Natural killer cell (primary cell): ENCODE data around the gene FSIP1. TPM values are rescaled to one million over a fixed set of nuclear protein-coding genes. Genes with fewer than 3 reads are reported as not detected.
A peak's percentile ranks its signal among the peaks of the same experiment; 100 is the strongest.

Source experiments
- ATAC-seq, 3 donors: fragments of 150-1000 bp in 2 of 3; fragments of 200-7000 bp in 1 of 3; cut with Tn5 transposase; 1 replicate in 1 of 3; 2 replicates in 2 of 3; pipeline ENCODE4 v1.10.0; 2021; ENCODE audit warnings: mild to moderate bottlenecking in 2 of 3, moderate library complexity in 2 of 3
- DNase-seq, 2 donors: peaks; one replicate each; pipeline versions ENCODE4 v3.0.0 to v3.0.0-alpha.2; 2013 to 2021; ENCODE audit warnings: mixed read lengths in 1 of 2
- H3K27ac ChIP-seq: one replicate; pipeline ENCODE4 v1.5.1; 2013; ENCODE audit warnings: mild to moderate bottlenecking, low read length
- H3K27me3 ChIP-seq: one replicate; pipeline ENCODE4 v1.6.1; 2013; ENCODE audit warnings: low read length; ENCODE audit not compliant: control insufficient read depth, insufficient read depth
- H3K36me3 ChIP-seq: one replicate; pipeline ENCODE4 v1.6.1; 2013; ENCODE audit warnings: low read length; ENCODE audit not compliant: control insufficient read depth, insufficient read depth
- H3K4me1 ChIP-seq: one replicate; pipeline ENCODE4 v1.6.1; 2013; ENCODE audit warnings: low read length; ENCODE audit not compliant: control insufficient read depth, insufficient read depth
- H3K4me3 ChIP-seq: one replicate; pipeline ENCODE4 v1.5.1; 2013; ENCODE audit warnings: low read length
- H3K9me3 ChIP-seq: one replicate; pipeline ENCODE4 v1.6.1; 2013; ENCODE audit warnings: low read length; ENCODE audit not compliant: control insufficient read depth, insufficient read depth
- H3K27ac Mint-ChIP-seq, 2 donors: one replicate each; pipeline ENCODE4 v1.8.0; 2022; ENCODE audit warnings: mild to moderate bottlenecking in 2 of 2, mixed read lengths in 2 of 2, moderate library complexity in 1 of 2
- H3K27me3 Mint-ChIP-seq, 2 donors: one replicate each; pipeline ENCODE4 v1.8.0; 2022; ENCODE audit warnings: low read depth in 2 of 2, mixed read lengths in 2 of 2
- H3K36me3 Mint-ChIP-seq: one replicate; pipeline ENCODE4 v1.8.0; 2022; ENCODE audit warnings: mixed read lengths
- H3K4me1 Mint-ChIP-seq, 2 donors: one replicate each; pipeline ENCODE4 v1.8.0; 2022; ENCODE audit warnings: mixed read lengths in 2 of 2
- H3K4me3 Mint-ChIP-seq: one replicate; pipeline ENCODE4 v1.8.0; 2022; ENCODE audit warnings: mild to moderate bottlenecking, moderate library complexity, mixed read lengths
- H3K9me3 Mint-ChIP-seq, 2 donors: one replicate each; pipeline ENCODE4 v1.8.0; 2022; ENCODE audit warnings: mixed read lengths in 2 of 2
- CTCF ChIP-seq: fragments of 200-600 bp; IDR thresholded peaks from one replicate; pipeline ENCODE4 v1.8.0; 2022; ENCODE audit warnings: antibody characterized with exemption
- WGBS: methylation state at CpG from one replicate; pipeline ENCODE4 v1.1.7; 2013; ENCODE audit warnings: missing lambda C conversion rate; ENCODE audit not compliant: insufficient coverage; 5-methylcytosine and 5-hydroxymethylcytosine counted together
- intact Hi-C: fragments of 100-400 bp; cut with micrococcal nuclease; formaldehyde crosslinking; loops from one replicate; pipeline ENCODE4 v1.14.2; 2022
- total RNA-seq, 4 donors: library from RNA; stranded (reverse); fragments of 120-200 nt in 1 of 4; gene quantifications; one replicate each; pipeline versions ENCODE4 v1.2.3 to v1.2.4, GENCODE V29; 2013 to 2022

Gene FSIP1
- total RNA-seq, 3 donors from 2014 or later (not counting 1 experiment from before 2014, with no cell fraction given), result 1.1 to 2.3 (median 1.8) TPM

DNA sequence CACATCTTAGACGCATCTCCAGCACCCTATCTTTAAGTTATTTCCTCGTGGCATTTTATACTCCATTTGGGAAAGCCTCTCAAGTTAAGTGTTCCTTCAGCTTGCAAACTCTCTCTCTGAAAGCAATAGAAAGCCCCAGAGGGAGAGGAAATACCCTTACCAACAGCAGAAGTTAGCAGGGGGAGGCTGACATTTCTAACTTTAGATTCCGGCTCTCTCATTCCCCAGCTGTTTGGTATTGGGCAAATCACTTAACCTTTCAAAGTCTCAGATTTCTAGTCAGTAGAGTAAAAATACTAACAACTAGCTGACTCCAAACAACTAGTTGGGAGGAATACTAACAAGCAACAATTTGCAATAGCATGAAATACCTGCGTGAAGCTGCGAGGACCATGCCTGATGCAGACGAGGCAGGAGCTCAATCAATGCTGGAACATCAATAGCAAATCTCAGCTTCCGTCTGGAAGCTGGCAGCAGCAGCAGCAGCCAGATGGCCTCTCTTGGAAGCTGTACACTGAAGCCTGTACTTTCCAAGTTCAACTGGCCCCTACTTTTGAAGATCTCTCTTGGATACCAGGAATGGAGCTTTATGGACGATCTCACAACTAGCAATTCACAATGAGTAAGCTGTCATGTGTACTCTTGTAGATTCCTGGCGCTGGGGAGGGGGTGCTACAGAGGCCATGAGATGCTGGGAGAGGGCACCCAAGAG lies 153.9 kb downstream of the FSIP1 start:
- H3K36me3 ChIP-seq, result no peaks in the 10 kb centered on the region
- DNase-seq (no peak), ATAC-seq (no peak)
- H3K4me1 ChIP-seq, result peaks cover 78% of the 10 kb centered on the region
- Mint-ChIP-seq H3K27me3 (no peaks in the 10 kb centered on the region), H3K4me1 (peaks cover 78% of the 10 kb centered on the region in 2 donors), H3K4me3 (peak overlapping the region; percentile 82), H3K36me3 (peaks cover 6% of the 10 kb centered on the region), H3K27ac (peak overlapping the region; percentile 100), H3K9me3 (peaks cover 0 to 2% of the 10 kb centered on the region in 2 donors)
- 80% methylated on average over 9 of the region's 9 CpGs for WGBS
- H3K4me3 ChIP-seq, result no peak overlapping the region
- peaks cover 6% of the 10 kb centered on the region for H3K9me3 ChIP-seq
- TF ChIP-seq CTCF, result no peak
- no peaks in the 10 kb centered on the region for H3K27me3 ChIP-seq
- intact Hi-C loops, result loop anchor here (2.0 to 10.0 kb wide), 2 partner anchors 88 to 1054 kb away; no protein-coding TSS in a partner anchor
- peak overlapping the region; percentile 100 for H3K27ac ChIP-seq

GRCh38 chr15:39628144-39628508 lies 154.5 kb downstream of the FSIP1 start:
- ATAC-seq (no peak), DNase-seq (no peak)
- H3K9me3 Mint-ChIP-seq, result peaks cover 0 to 2% of the 10 kb centered on the region in 2 donors
- TF ChIP-seq CTCF, result no peak
- 84% methylated on average over 5 of the region's 5 CpGs for WGBS
- H3K9me3 ChIP-seq, result peaks cover 6% of the 10 kb centered on the region
- peaks cover 84% of the 10 kb centered on the region in 2 donors for H3K4me1 Mint-ChIP-seq
- H3K4me3 ChIP-seq, result no peak overlapping the region
- H3K27me3 Mint-ChIP-seq, result no peaks in the 10 kb centered on the region
- peaks cover 80% of the 10 kb centered on the region for H3K4me1 ChIP-seq
- no peaks in the 10 kb centered on the region for H3K36me3 ChIP-seq
- H3K27me3 ChIP-seq, result no peaks in the 10 kb centered on the region
- peak overlapping the region; percentile 100 for H3K27ac ChIP-seq
- peak overlapping the region; percentile 100 for H3K27ac Mint-ChIP-seq
- intact Hi-C loops, result loop anchor here (2.0 to 10.0 kb wide), 2 partner anchors 89 to 1053 kb away; no protein-coding TSS in a partner anchor
- H3K4me3 Mint-ChIP-seq, result peak overlapping the region; percentile 62
- H3K36me3 Mint-ChIP-seq, result peaks cover 6% of the 10 kb centered on the region

DNA sequence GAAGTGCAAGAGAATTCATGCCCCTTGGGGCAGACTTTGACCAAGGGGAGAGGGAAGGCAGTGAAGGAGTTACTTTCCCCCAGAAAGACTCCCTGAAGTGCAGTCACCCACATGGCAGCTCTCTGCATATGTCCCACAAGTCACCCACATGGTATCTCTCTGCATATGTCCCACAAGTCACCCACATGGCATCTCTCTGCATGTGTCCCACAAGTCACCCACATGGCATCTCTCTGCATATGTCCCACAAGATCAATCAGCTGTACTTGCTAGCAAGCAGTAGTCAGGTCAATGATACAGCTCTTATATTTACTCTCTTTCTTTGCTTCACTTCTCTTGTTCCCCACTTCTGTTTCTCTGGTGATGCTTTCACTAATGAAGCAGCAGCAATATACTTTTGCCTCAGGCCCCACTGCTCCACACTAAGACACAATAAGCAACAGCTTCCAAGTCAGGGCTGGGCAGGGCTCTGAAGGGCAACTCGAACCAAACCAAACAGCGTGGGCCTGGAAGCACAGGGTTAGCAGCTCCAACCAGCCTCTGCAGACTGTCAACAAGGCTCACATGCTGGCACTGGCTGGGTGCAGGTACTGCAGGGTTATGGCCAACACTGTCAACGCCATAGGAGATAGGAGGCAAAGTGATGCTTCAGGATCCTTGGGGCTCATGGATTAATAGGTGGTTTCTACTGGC lies 155.0 kb downstream of the FSIP1 start:
- peaks cover 85% of the 10 kb centered on the region for H3K4me1 ChIP-seq
- peaks cover 89% of the 10 kb centered on the region in 2 donors for H3K4me1 Mint-ChIP-seq
- peaks cover 0 to 2% of the 10 kb centered on the region in 2 donors for H3K9me3 Mint-ChIP-seq
- peak overlapping the region; percentile 62 for H3K4me3 Mint-ChIP-seq
- DNase-seq (no peak), ATAC-seq (no peak)
- 83% methylated on average over 3 of the region's 3 CpGs for WGBS
- H3K36me3 Mint-ChIP-seq, result peaks cover 6% of the 10 kb centered on the region
- peak overlapping the region; percentile 100 for H3K27ac Mint-ChIP-seq
- H3K9me3 ChIP-seq, result peaks cover 6% of the 10 kb centered on the region
- no peaks in the 10 kb centered on the region for H3K27me3 Mint-ChIP-seq
- H3K27ac ChIP-seq, result peak overlapping the region; percentile 100
- TF ChIP-seq CTCF, result no peak
- H3K36me3 ChIP-seq, result no peaks in the 10 kb centered on the region
- H3K27me3 ChIP-seq, result no peaks in the 10 kb centered on the region
- no peak overlapping the region for H3K4me3 ChIP-seq
- intact Hi-C loops, result loop anchor here (2.0 to 10.0 kb wide), 2 partner anchors 89 to 1053 kb away; no protein-coding TSS in a partner anchor
